ENCODE results near the gene DUSP15.

Gene DUSP15

DNA sequence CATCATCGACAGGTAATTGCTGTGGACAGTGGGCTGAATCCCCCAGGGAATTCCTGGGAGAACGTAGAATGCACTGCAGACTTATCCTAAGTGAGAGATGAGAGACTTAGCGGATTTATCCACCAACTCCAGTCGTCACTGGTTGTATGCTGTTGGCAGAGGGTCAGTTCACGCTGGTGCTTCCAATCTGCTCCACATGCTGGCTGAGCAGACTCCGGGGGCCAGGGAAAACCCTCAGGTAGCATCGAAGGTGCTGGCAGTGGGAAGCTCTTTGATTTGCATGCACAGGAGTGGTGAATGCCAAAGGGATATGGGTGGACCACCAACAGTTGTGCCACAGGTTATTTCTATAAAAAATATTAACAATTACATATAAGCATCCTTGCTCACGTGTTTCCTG, 20.3 kb upstream of the DUSP15 start:
- DNase-seq: no peak

DNA sequence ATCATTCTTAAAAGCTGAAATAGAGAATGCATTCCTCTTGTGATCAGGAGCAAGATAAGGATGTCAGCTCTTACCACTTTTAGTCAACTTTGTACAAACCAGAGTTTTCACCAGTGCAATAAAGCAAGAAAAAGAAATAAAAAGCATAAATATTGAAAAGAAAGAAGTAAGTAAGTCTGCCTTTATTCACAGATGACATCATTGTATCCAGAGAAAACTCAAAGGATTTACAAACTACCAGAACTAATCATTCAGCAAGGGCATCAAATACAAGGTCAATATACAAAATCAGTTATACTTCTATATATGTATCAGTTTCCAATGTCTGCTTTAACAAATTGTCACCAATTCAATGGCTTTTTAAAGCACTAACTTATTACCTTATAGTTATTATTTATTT, 13.5 kb upstream of the DUSP15 start:
- no peak for DNase-seq

DNA sequence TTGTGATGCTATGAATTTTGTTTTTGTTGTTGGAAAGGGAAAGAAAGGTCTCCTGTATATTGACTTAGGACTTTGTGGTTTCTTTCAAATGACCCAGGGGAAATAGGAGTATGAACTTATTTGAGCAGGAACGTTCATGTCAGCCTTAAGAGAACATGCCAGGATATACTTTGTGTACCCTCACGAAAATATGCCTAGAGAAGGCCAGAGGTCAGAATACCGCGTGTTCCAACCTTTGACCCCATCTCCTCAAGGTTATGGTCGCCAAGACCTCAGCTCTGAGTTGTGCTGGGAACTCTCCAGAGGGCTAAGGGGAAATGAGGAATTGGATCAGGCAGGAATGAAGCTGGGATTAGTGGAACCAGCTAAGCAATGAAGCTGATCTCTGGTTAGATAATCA, 11.6 kb upstream of the DUSP15 start:
- DNase-seq: no peak

DNA sequence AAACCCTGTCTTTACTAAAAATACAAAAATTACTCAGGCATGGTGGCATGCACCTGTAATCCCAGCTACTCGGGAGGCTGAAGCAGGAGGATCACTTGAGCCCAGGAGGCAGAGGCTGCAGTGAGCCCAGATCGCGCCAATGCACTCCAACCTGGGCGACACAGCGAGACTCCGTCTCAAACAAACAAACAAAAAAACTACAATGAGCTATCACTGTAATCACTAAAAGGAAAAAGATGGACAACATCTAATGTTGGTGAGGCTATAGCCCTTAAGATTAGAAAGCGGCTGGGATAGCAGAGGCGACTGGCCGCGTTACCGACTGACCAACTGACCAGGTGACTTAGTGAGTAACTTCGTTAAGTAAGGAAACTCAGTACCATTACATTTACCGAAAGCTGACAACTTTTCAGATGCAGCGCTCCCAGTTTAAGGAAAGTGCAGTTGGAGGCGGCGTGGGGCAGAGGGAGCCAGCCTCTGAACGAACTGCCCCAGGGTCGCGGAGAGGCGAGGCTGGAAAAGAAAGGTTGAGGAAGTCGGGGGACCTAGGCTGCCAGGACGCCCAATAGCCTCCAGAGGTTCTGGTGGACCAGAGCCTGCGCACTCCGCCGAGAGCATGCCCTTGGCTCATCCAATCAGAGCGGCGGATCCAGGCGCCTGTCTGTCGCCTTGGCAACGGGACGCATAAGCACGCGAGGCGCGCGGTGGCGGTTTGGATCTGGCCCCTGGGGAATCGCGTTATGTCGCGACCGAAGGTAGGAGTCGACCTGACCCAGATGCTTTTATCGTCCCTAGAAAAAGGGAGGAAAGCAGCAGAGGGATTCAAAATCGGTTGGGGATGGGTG, 9.0 kb upstream of the DUSP15 start:
- DNase-seq: peak; percentile 89

DNA sequence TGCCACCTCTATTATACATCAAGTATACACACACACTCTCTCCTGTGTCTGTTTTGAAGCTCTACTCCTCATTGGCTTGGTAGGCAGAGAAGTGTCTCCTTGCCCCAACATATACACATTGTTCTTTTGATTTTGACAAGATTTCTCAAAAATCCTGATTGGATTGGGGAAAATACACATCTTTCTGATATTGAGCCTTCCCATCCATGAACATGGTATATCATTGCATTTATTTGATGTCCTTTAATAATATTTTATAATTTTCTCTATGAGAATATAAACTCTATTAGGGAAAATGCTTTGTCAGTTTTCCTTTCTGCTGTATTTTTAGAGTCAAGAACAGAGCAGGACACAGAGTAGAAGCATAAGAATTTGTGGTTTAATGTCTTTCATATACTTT, 7.4 kb upstream of the DUSP15 start:
- no peak for DNase-seq

DNA sequence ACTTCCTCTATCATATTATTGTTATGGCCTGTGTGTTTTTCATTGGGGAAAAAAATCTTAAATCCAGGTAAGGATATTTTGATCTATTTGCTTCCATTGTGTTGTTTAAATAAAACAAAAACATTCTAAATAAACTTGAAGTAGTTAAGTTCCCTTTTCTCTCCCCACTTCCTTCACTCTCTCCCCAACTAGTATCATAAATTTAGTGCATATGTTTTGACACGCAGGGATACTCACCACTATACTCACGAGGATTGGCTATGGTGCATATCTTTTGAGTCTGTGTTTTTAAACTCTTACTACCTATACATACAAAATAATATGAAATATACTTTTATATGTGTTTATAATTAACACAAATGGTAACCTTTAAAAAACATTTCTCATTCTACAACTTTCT, 5.3 kb upstream of the DUSP15 start:
- no peak for DNase-seq

DNA sequence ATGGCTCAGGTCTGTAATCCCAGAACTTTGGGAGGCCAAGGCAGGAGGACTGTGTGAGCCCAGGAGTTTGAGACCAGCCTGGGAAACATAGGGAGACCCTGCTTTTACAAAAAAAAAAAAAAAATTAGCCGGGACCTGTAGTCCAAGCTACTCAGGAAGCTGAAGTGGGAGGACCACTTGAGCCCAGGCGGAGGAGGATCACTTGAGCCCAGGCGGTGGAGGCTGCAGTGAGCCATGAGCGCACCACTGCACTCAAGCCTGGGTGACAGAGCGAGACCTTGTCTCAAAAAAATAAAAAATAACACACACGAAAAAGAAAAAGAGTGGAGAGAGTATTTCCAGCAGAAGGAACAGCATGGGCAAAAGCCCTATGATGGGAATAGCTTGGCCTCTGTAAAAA, 2.1 kb upstream of the DUSP15 start:
- DNase-seq: no peak

DNA sequence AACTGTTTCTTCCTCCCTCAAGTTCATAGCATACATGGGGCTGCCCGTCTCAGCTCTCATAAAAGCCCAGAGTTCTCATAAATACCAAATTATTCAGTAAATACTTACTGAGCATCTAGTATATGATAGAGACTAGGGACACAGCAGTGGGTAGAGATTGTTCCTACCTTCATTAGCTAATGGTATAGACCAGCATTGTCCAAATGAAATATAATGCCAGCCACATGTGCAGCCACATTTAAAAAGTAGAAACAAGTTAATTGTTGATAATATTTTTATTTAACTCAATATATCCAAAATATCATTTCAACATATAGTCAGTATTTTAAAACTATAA, 1.3 kb upstream of the DUSP15 start:
- DNase-seq: no peak

DNA sequence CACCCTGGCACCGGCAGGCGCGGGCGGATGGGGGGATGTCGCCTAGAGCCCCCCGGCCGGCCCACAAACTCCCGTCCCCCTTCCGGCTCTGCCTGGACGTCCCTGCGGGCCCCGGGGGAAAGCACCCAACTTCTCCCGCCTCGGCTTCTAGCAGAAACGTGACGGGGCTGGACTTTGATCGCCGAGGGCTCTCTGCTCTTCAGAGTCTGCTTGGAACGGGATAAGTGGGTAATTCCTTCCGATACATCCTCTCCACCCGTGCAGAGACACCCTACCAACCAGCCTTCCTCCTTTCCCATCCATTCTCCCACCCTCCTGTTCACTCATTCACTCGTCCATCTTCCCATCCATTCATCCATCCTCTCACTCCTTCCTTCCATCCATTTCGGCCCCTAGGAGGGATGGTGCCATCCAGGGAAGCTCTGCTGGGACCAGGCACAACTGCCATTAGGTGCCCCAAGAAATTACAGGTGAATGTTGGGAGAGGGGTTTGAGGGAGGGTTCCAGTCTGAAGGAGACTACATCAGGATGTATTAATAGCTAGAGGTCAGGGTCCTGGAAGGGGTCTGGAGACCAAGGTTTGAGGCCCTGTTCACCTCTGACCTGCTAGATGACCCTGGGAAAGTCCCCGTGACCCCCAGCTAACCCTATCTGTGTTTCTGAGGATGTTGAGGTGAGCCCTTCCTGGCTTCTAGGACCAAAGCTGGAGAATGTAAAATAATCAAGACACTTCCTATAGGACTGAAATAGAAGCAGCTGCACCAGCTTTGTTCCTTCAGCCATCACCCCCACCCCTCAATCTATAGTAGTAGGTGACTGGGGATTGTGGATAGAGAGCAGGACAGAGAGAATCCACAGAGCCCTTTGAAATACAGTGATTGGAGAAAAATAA, 645 bp upstream of the DUSP15 start:
- no peak for DNase-seq

DNA sequence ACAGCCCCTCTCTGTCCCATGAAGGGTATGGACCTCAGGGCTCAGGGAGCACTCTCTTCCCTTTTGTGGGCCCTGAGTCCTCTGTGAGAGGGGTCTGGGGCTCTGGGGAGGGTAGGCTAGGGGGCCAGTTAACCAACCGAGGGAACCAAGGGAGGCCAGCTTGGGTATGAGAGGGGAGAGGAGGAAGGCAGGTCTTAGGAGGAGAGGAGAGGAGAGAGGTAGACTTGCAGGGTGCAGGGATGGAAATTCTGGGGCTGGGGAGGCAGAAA, 720 bp downstream of the DUSP15 start:
- DNase-seq: no peak

DNA sequence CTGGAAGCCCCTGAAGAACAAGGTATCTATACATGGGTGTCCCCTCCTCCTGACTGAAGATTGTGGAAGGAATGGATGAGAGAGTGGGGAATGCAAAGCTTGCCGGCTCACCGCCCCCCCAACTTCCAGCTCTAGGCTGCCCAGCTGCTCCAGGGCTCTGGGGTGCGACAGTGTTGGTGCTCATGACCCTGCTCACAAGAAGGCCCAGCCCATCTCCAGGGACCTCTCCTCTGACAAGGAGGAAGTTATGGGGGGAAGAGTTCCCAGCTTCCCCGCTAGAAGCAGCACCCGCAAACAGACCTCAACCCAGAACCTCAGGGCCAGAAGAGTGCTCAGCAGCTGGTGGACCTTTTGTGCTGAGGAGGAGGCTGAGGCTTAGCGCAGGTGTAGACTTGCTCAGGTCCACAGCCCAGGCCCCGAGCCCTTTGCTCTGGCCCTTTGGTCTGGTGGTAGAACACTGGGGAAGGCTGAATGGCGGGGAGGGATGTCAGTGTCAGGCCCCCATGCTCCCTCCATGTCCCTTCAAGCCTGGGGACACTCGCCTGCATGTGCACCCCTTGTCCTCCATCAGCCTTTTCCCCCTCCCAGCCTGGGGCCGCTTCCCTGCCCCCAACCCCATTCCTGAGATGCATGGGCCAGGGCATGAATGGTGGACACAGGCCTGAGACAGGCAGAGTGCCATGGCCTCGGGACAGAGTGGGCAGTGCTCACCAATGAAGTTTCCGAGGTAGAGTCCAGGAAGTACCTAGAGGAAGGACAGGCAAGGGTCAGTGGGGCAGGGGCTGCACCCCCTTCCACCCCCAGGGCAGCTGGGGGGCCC, 1.3 kb downstream of the DUSP15 start:
- no peak for DNase-seq

DNA sequence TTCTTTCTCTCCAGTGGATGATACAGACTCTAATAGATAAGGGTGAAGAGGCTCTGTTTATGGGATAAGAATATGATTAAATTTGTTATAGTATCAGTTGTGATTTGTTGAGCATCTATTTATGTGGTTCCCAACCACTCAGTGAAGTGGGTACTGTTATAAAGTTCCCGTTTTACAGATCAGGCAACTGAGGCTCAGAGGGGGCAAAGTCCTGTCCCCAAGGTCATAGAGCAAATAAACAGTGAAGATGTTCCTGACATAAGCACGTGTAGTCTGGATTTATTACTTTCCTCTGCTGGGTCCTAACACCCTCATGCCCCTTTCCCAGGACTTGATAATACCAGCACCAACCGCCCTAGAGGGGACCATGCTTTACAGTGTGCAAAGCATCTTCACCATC, 4.1 kb downstream of the DUSP15 start:
- no peak for DNase-seq

DNA sequence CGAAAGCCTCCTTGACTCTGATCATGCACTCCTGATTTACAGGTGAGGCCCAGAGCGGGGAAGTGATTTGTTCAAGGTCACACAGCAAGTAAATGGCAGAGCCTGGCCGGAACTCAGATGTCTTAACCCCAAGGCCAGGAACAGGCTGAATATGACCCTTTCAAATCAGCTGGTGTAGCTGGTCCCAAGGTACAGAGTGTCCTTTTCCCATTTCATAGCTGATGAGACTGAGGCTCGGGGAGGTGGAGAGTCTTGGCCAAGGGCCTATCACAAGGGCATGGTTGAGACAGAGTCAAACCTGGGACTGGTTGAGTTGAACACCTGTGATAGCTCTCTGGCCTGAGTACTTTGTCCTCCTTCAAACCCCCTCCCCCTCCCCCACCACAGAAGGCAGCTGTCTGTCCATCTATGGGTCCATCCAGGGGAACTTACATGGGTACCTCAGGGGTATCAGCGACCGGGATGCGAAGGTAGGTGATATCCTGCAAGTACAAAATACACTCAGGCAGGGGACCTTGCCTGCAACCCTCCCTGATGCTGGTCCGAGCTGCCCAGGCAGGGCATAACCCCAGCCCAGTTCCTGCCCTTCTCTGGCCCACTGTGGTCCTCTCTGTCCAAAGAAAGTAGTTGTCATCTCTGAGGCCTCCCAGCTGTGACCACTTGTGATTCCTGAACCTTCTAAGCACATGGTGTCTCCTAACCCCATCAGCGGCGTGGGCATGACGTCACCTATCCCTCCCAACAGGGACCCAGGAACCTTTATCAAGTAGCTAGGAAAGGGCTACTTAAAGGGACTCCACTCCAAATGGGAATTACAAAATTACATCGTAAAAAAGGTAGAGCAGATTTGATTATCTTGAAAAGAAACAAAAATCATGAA, 5.6 kb downstream of the DUSP15 start:
- no peak for DNase-seq

DNA sequence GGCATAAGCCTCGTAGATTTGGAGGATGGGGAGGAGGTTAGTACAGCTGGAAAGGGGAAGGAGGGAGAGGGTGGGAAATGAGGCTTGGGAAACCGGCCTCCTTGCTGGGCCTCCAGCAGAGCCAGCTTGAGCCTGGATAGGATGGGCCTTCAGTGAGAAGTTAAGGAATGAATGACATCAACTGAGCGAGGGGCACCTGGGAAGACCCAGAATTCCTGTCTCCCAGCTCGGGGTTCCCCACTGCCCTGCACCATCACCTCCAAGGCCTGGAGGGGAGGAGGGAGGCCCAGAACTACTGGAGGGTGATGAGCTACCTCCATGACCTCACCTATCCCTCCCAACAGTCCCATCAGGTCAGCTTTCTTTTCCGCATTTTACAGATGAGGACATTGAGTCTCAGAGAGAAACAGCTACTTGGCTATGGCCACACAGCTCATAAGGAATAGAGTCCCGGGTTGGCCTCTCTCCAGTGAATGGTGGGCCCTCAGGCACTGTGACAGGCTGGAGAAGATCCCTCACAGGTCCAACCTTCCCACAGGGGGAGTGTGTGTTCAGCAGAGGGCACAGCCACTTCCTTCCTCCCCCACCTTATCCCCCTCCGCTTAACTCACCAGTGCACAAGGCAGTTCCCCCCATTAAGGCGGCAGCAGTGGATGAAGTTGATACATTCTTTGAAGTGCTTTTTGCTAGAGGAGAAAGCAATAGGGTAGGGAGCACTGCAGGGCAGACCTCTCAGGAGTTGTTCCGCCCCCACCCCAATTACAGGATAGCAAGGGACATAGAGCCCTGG, 6.8 kb downstream of the DUSP15 start:
- no peak for DNase-seq

DNA sequence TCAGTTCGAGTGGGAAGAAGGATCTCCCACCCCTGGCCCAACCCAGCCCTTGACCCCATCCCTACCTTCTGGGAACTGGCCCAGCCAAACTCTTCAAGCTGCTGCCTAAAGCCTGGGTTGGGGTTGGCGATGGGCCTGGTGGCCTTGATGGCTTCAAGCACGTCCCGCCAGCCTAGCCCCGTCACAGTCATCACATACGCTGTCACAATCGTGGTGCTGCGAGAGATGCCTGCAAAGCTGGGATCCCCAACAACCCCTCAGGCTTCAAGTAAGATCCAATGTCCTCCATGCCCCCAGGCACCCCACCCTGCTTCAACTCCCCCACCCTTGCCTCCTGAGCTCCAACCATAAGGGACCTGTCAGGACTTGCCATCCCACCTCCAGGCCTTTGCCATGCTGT, 7.8 kb downstream of the DUSP15 start:
- no peak for DNase-seq

DNA sequence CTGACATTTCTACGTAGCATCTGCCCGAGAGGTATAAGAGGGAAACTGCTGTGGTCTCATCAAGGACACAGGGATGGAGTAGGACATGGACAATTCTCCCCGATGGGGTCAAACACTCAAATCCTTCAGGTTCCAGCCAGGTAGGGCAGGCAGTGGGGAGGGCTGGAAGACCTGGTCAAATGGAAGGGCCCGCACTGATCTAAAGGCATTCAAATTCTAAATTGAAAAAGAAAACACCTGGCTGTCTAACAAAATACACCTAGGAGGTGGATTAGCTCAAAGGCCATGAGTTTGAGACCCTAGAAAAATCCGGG, 8.2 kb downstream of the DUSP15 start:
- no peak for DNase-seq

DNA sequence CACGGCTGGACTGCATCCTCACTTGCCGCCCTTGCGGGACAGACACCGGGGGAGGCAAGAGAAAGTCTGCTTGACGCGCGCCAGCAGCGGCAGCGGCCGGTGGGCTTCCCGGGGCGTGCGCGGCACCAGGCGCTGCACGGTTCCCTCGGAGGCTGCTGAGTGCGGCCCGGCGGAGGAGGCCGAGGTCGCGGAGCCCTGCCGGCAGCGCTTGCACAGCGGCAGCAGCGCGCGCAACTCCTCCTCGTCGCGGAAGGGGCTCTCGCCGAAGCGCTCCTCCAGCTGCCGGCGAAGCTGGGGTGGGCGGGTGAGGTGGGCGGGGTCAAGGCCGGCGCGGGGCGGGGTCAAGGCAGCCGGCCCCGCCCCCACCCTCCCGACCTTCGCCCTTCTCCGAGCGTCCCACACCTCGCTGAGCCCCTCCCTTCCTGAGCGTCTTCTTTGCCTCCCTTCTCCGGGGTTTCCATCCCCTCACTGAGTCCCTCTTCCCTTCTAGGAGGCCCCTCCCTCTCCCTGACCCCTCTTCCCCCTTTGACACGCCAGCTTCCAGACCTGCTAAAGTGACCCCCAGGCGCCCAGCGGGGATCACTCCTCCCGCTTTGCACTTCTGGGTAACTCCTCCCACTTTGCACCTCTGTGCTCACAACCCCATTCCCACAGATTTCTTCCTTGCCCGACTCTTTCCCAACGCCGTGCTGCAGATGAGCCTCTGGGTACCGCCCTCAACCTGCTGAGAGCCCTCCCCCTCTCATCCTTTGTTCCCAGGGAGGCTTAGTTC, 8.8 kb downstream of the DUSP15 start:
- DNase-seq: peak; percentile 77

DNA sequence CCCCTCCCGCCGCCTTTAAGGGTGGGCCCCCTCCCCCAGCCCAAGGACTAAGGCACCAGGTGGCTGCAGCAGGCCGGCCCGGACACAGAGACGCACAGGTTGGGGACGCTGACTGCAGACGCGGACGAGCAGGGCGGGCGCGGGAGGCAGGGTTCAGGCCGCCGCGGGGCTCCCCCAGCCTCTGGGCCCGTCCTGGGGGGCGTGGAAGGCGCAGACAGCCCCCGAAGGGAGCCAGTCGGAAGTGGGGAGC, 9.3 kb downstream of the DUSP15 start:
- DNase-seq: no peak

DNA sequence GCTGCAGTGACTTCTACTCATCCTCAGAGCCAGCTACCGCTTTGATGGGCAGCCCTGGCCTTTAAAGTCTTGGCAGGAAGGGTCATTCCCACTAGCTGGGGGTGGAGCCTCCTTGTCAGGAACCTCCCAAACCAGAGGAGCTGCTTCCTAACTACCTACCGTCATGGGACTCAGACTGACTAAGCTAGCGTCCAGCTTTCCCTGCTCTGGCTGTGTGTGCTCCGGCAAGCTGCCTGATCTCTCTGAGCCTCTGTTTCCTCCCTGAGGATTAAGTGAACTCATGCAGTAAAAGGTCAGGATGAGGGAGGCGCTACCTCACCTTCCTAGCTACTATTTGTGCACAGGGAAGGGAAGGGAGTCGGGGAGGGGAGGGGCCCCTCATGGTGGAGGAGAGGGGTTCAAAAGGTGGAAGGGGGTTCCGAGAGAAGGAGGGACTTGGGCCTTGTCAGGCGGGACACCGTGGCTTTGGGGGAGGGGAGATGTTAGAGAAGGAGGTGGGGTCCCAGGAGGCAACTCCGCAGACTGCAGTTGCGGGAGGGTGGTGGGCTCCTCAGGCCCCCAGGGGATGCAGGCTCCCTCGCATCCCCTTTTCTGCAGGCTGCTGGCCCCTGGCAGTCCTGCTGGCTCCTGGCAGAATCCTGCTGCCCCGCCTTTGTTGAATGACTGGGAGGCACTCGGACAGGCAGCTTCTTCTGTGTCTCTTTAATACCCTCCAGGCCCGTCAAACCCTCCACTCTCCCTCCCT, 9.8 kb downstream of the DUSP15 start:
- DNase-seq: no peak

DNA sequence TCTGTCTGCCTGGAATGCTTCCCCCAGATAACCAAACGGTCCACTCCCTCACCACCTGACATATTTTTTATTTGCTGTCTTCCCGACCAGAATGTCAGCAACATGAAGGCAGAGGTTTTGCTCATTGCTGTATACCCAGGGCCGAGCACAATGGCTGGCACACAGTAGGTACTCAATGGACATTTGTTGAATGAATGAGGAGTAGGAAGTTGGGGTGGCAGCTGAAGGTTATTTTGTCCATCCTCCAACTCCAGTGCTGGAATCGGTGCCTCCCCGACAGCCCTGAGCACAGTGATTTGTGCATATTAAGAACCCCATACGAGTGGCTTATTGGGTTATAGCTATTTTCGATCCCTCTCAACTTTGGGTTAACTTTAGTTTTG, 10.3 kb downstream of the DUSP15 start:
- DNase-seq: no peak

Data from CD4-positive, alpha-beta T cell treated with Interferon gamma for 1 hour (primary cell).